T-helper 1 cell treated with Interleukin-12 subunit alpha and Interleukin-12 subunit beta and Interleukin-4 antibody, amounts not matched to agents 30 μg/mL and 1 μg/mL, for 36 hours (primary cell): ENCODE measurements around the gene TTC5.
"Not testable (repeated sequence)": the region's sequence is repeated elsewhere in the genome, so short reads cannot be mapped to it uniquely, and the experiment has no call there.

Experiments
- H3K27ac Mint-ChIP-seq: one replicate; pipeline ENCODE4 v1.8.0; 2021; ENCODE audit warnings: mild to moderate bottlenecking, mixed read lengths
- H3K27me3 Mint-ChIP-seq: one replicate; pipeline ENCODE4 v1.8.0; 2021; ENCODE audit warnings: low read depth, mixed read lengths
- H3K36me3 Mint-ChIP-seq: one replicate; pipeline ENCODE4 v1.8.0; 2021; ENCODE audit warnings: low read depth, mixed read lengths
- H3K4me1 Mint-ChIP-seq: one replicate; pipeline ENCODE4 v1.8.0; 2021; ENCODE audit warnings: low read depth, mixed read lengths
- H3K4me3 Mint-ChIP-seq: one replicate; pipeline ENCODE4 v1.8.0; 2021; ENCODE audit warnings: mild to moderate bottlenecking, moderate library complexity, mixed read lengths
- H3K9me3 Mint-ChIP-seq: one replicate; pipeline ENCODE4 v1.8.0; 2021; ENCODE audit warnings: mixed read lengths

The TTC5 gene

GRCh38 chr14:20264361-20264760 lies 41.4 kb downstream of the TTC5 start:
- not testable (repeated sequence) for H3K9me3 Mint-ChIP-seq, H3K36me3 Mint-ChIP-seq, H3K27ac Mint-ChIP-seq, H3K27me3 Mint-ChIP-seq, H3K4me3 Mint-ChIP-seq, H3K4me1 Mint-ChIP-seq

GRCh38 chr14:20262642-20263128 lies 43.1 kb downstream of the TTC5 start:
- Mint-ChIP-seq H3K36me3 (no peaks in the 10 kb centered on the region), H3K27ac (no peak overlapping the region), H3K27me3 (no peaks in the 10 kb centered on the region), H3K9me3 (no peaks in the 10 kb centered on the region), H3K4me1 (no peaks in the 10 kb centered on the region), H3K4me3 (no peak overlapping the region)

GRCh38 chr14:20247646-20248246 lies 58.0 kb downstream of the TTC5 start:
- H3K36me3 Mint-ChIP-seq, result no peaks in the 10 kb centered on the region
- no peaks in the 10 kb centered on the region for H3K4me1 Mint-ChIP-seq
- H3K9me3 Mint-ChIP-seq, result peaks cover 5% of the 10 kb centered on the region
- H3K27me3 Mint-ChIP-seq, result no peaks in the 10 kb centered on the region
- no peak overlapping the region for H3K4me3 Mint-ChIP-seq
- no peak overlapping the region for H3K27ac Mint-ChIP-seq
